Measurements from ENCODE around the gene NLRP3.
"Not testable (repeated sequence)": the region's sequence is repeated elsewhere in the genome, so short reads cannot be mapped to it uniquely, and the experiment has no call there.

The NLRP3 gene

GRCh38 chr1:247395075-247395474 lies 20.9 kb upstream of the NLRP3 start:
- ATAC-seq = not testable (repeated sequence)

DNA sequence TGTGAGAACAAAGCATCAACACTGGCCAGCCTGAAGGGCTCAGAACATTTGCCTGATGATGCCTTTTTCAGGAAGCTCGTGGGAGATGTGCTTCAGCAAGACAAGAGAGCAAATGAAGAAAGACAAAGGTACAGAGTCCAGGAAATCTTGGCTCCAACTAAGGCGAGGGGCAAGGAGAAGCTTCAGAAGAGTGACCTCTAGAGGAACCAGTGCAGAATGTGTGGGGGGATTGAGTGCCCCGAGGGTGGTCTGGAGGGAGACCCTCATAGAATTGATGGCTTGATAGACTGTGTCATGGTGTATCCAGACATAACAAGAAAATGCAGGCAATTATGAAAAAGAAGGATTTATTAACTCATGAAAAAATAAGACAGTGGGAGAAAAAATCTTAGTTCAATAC lies 15.3 kb upstream of the NLRP3 start:
- TF ChIP-seq RARB (CRISPR knock-in tag; IDR thresholded peaks at IDR 0.05) = no peak
- TF ChIP-seq SNAI2 (CRISPR knock-in tag; IDR thresholded peaks at IDR 0.05) = no peak
- no peak for TF ChIP-seq ARNTL (CRISPR knock-in tag; IDR thresholded peaks at IDR 0.05; ENCODE audit: borderline replicate concordance, low read depth)
- TF ChIP-seq, protein P1, sequence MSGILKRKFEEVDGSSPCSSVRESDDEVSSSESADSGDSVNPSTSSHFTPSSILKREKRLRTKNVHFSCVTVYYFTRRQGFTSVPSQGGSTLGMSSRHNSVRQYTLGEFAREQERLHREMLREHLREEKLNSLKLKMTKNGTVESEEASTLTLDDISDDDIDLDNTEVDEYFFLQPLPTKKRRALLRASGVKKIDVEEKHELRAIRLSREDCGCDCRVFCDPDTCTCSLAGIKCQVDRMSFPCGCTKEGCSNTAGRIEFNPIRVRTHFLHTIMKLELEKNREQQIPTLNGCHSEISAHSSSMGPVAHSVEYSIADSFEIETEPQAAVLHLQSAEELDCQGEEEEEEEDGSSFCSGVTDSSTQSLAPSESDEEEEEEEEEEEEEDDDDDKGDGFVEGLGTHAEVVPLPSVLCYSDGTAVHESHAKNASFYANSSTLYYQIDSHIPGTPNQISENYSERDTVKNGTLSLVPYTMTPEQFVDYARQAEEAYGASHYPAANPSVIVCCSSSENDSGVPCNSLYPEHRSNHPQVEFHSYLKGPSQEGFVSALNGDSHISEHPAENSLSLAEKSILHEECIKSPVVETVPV (CRISPR knock-in tag; IDR thresholded peaks at IDR 0.05) = no peak
- TF ChIP-seq TCF4 (CRISPR knock-in tag; IDR thresholded peaks at IDR 0.05; ENCODE audit: borderline replicate concordance) = no peak
- no peak for TF ChIP-seq BACH2 (CRISPR knock-in tag; IDR thresholded peaks at IDR 0.05; ENCODE audit: borderline replicate concordance)
- TF ChIP-seq, protein P2, sequence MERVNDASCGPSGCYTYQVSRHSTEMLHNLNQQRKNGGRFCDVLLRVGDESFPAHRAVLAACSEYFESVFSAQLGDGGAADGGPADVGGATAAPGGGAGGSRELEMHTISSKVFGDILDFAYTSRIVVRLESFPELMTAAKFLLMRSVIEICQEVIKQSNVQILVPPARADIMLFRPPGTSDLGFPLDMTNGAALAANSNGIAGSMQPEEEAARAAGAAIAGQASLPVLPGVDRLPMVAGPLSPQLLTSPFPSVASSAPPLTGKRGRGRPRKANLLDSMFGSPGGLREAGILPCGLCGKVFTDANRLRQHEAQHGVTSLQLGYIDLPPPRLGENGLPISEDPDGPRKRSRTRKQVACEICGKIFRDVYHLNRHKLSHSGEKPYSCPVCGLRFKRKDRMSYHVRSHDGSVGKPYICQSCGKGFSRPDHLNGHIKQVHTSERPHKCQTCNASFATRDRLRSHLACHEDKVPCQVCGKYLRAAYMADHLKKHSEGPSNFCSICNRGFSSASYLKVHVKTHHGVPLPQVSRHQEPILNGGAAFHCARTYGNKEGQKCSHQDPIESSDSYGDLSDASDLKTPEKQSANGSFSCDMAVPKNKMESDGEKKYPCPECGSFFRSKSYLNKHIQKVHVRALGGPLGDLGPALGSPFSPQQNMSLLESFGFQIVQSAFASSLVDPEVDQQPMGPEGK (CRISPR knock-in tag; IDR thresholded peaks at IDR 0.05; ENCODE audit: borderline replicate concordance) = no peak
- no peak for TF ChIP-seq ZNF565 (CRISPR knock-in tag; conservative IDR thresholded peaks at IDR 0.05; ENCODE audit: low read depth)
- no peak for TF ChIP-seq TOX (CRISPR knock-in tag; IDR thresholded peaks at IDR 0.05; ENCODE audit: borderline replicate concordance)
- TF ChIP-seq ISL1 (CRISPR knock-in tag; IDR thresholded peaks at IDR 0.05) = no peak
- no peak for TF ChIP-seq ZFP3 (CRISPR knock-in tag; IDR thresholded peaks at IDR 0.05)

DNA sequence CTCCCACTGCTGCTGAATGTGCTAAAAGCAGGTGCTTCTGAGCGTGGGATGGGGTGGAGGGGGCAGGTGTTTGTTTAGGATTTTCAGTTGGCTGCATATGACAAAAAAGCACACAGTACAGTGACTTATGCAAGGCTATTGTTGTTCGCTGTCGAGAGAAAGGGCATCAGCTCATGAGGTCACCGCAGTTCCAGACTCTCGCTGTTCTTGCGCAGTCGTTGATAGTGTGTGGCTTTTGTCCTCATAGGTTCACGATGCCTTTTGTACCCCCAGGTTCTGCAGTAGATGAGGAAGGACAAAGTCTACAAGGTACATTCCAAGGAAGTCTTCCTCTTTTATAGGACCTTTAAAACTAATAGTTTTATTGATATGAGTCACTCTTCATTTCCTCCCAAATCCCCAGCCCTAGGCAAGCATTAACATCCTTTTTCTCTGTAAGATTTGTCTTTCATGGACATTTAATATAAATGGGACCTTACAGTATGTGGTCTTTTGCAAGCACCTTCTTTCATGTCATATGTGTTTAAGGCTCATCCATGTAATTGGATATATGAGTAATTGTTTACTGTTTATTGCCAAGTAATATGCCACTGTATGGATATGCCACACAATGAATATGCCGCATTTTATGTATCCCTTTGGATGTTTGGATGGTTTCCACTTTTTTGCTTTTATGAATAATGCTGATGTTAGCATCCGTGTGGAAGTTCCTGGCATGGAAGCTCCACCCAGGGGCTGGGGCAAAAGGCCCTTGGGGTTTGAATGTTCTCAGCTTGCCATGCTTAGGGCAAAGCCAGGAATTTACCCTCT lies 14.5 kb upstream of the NLRP3 start:
- TF ChIP-seq TCF4 (CRISPR knock-in tag; IDR thresholded peaks at IDR 0.05; ENCODE audit: borderline replicate concordance) (no peak), OSR1 (CRISPR knock-in tag; IDR thresholded peaks at IDR 0.05) (no peak), ZFP30 (CRISPR knock-in tag; IDR thresholded peaks at IDR 0.05) (no peak), ZNF565 (CRISPR knock-in tag; conservative IDR thresholded peaks at IDR 0.05; ENCODE audit: low read depth) (no peak), ZNF70 (CRISPR knock-in tag; IDR thresholded peaks at IDR 0.05) (no peak), ZNF8 (CRISPR knock-in tag; IDR thresholded peaks at IDR 0.05) (no peak), ZFP3 (CRISPR knock-in tag; IDR thresholded peaks at IDR 0.05) (no peak), ISL1 (CRISPR knock-in tag; IDR thresholded peaks at IDR 0.05) (no peak), SNAI2 (CRISPR knock-in tag; IDR thresholded peaks at IDR 0.05) (no peak), PPARA (CRISPR knock-in tag; IDR thresholded peaks at IDR 0.05; ENCODE audit: borderline replicate concordance) (no peak), TOX (CRISPR knock-in tag; IDR thresholded peaks at IDR 0.05; ENCODE audit: borderline replicate concordance) (no peak)
- TF ChIP-seq, protein P2 (CRISPR knock-in tag; IDR thresholded peaks at IDR 0.05; ENCODE audit: borderline replicate concordance) = no peak
- TF ChIP-seq, protein P3, sequence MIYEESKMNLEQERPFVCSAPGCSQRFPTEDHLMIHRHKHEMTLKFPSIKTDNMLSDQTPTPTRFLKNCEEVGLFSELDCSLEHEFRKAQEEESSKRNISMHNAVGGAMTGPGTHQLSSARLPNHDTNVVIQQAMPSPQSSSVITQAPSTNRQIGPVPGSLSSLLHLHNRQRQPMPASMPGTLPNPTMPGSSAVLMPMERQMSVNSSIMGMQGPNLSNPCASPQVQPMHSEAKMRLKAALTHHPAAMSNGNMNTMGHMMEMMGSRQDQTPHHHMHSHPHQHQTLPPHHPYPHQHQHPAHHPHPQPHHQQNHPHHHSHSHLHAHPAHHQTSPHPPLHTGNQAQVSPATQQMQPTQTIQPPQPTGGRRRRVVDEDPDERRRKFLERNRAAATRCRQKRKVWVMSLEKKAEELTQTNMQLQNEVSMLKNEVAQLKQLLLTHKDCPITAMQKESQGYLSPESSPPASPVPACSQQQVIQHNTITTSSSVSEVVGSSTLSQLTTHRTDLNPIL (CRISPR knock-in tag; IDR thresholded peaks at IDR 0.05; ENCODE audit: low read depth) = no peak
- TF ChIP-seq, protein P1 (CRISPR knock-in tag; IDR thresholded peaks at IDR 0.05) = no peak
- ATAC-seq = no peak

More for the DNA sequence above, 15.3 kb upstream of the NLRP3 start:
- ATAC-seq = no peak

GRCh38 chr1:247402120-247402675 lies 13.8 kb upstream of the NLRP3 start:
- no peak for ATAC-seq
- TF ChIP-seq SNAI2 (CRISPR knock-in tag; IDR thresholded peaks at IDR 0.05) = no peak
- TF ChIP-seq CSDC2 (CRISPR knock-in tag; IDR thresholded peaks at IDR 0.05) = no peak
- no peak for TF ChIP-seq ARNTL (CRISPR knock-in tag; IDR thresholded peaks at IDR 0.05; ENCODE audit: borderline replicate concordance, low read depth)
- no peak for TF ChIP-seq PPARA (CRISPR knock-in tag; IDR thresholded peaks at IDR 0.05; ENCODE audit: borderline replicate concordance)
- no peak for TF ChIP-seq ISL1 (CRISPR knock-in tag; IDR thresholded peaks at IDR 0.05)
- TF ChIP-seq RARB (CRISPR knock-in tag; IDR thresholded peaks at IDR 0.05) = no peak
- TF ChIP-seq TOX (CRISPR knock-in tag; IDR thresholded peaks at IDR 0.05; ENCODE audit: borderline replicate concordance) = no peak
- TF ChIP-seq ZFP30 (CRISPR knock-in tag; IDR thresholded peaks at IDR 0.05) = no peak
- TF ChIP-seq ZNF70 (CRISPR knock-in tag; IDR thresholded peaks at IDR 0.05) = no peak
- TF ChIP-seq GLIS3 (CRISPR knock-in tag; IDR thresholded peaks at IDR 0.05) = no peak
- no peak for TF ChIP-seq ZNF565 (CRISPR knock-in tag; conservative IDR thresholded peaks at IDR 0.05; ENCODE audit: low read depth)
- no peak for TF ChIP-seq POU6F1 (CRISPR knock-in tag; IDR thresholded peaks at IDR 0.05; ENCODE audit: borderline replicate concordance, low read depth)

Measured in SK-N-SH treated with all-trans-retinoic acid at 6 μM for 48 hours (cell line).